ENCODE data around the gene SGMS1.

SGMS1 gene

GRCh38 chr10:50403074-50403473, 220.7 kb downstream of the SGMS1 start:
- TF ChIP-seq, protein P1, sequence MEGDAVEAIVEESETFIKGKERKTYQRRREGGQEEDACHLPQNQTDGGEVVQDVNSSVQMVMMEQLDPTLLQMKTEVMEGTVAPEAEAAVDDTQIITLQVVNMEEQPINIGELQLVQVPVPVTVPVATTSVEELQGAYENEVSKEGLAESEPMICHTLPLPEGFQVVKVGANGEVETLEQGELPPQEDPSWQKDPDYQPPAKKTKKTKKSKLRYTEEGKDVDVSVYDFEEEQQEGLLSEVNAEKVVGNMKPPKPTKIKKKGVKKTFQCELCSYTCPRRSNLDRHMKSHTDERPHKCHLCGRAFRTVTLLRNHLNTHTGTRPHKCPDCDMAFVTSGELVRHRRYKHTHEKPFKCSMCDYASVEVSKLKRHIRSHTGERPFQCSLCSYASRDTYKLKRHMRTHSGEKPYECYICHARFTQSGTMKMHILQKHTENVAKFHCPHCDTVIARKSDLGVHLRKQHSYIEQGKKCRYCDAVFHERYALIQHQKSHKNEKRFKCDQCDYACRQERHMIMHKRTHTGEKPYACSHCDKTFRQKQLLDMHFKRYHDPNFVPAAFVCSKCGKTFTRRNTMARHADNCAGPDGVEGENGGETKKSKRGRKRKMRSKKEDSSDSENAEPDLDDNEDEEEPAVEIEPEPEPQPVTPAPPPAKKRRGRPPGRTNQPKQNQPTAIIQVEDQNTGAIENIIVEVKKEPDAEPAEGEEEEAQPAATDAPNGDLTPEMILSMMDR (IDR thresholded peaks at IDR 0.05; ENCODE audit: low read depth, low read length, missing control alignments): no peak
- no peak for DNase-seq
- Histone ChIP-seq H3K27me3 (replicated peaks) (no peaks in the 10 kb centered on the region), H3K36me3 (replicated peaks) (no peaks in the 10 kb centered on the region), H3K27ac (no peak overlapping the region), H3K4me3 (ENCODE audit: low read depth, low read length) (no peak overlapping the region)
- in situ Hi-C loops (cut with HindIII; ENCODE audit: low pct_ligation_motif_present, low sequenced_read_pairs): no loop called here

DNA sequence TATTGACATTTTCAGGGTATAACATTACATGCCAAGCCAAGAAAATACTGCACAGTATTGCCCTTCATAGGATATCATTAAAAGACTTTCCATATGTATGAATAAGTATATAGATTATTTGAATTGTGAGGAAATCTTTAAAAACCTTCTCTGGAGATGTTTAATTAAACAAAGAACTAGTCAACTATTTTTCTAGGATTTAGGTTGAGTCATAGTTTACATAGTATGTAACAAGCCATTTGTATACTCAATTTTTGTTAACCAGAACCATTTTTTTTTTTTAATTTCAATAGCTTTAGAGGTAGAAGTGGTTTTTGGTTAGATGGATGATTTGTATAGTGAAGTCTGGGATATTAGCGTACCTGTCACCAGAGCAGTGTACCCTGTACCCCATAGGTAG, 221.3 kb downstream of the SGMS1 start:
- TF ChIP-seq, protein P1 (IDR thresholded peaks at IDR 0.05; ENCODE audit: low read depth, low read length, missing control alignments): no peak
- no peaks in the 10 kb centered on the region for H3K27me3 ChIP-seq (replicated peaks)
- in situ Hi-C loops (cut with HindIII; ENCODE audit: low pct_ligation_motif_present, low sequenced_read_pairs): no loop called here
- H3K36me3 ChIP-seq (replicated peaks): no peaks in the 10 kb centered on the region
- H3K4me3 ChIP-seq (ENCODE audit: low read depth, low read length): no peak overlapping the region
- DNase-seq: no peak
- no peak overlapping the region for H3K27ac ChIP-seq

GRCh38 chr10:50400694-50401093, 223.1 kb downstream of the SGMS1 start:
- no peak for DNase-seq
- H3K27ac ChIP-seq: no peak overlapping the region
- no peaks in the 10 kb centered on the region for H3K27me3 ChIP-seq (replicated peaks)
- H3K4me3 ChIP-seq (ENCODE audit: low read depth, low read length): no peak overlapping the region
- H3K36me3 ChIP-seq (replicated peaks): no peaks in the 10 kb centered on the region
- TF ChIP-seq, protein P1 (IDR thresholded peaks at IDR 0.05; ENCODE audit: low read depth, low read length, missing control alignments): no peak
- in situ Hi-C loops (cut with HindIII; ENCODE audit: low pct_ligation_motif_present, low sequenced_read_pairs): no loop called here

- TF ChIP-seq, protein P1 (IDR thresholded peaks at IDR 0.05; ENCODE audit: low read depth, low read length, missing control alignments): no peak
These were observed 224.9 kb downstream of the SGMS1 start for GRCh38 chr10:50398823-50399222.

DNA sequence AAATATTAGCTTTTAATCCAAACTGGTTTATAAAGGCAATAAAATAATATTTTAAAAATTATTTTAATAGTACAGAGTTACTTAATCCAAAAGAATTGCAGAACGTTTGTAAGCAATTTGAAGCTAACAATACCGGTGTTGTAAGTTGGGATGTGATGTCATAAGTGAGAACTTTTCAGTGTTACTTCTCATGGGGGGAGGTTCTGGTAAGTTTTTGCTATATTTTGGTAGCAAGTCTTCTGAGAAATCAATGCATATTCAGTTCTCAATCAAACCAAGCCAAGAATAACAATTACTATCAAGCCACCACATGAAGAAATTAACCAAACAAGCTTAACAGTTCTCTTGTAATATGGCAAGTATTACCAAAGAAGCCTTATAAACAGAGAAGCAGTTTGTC, 225.4 kb downstream of the SGMS1 start:
- TF ChIP-seq, protein P1 (IDR thresholded peaks at IDR 0.05; ENCODE audit: low read depth, low read length, missing control alignments): no peak
- peak; percentile 47 for DNase-seq
- in situ Hi-C loops (cut with HindIII; ENCODE audit: low pct_ligation_motif_present, low sequenced_read_pairs): no loop called here

More at GRCh38 chr10:50398823-50399222, 224.9 kb downstream of the SGMS1 start:
- H3K27me3 ChIP-seq (replicated peaks): no peaks in the 10 kb centered on the region
- no peak for DNase-seq
- H3K27ac ChIP-seq: peak overlapping the region; percentile 37
- no peak overlapping the region for H3K4me3 ChIP-seq (ENCODE audit: low read depth, low read length)
- in situ Hi-C loops (cut with HindIII; ENCODE audit: low pct_ligation_motif_present, low sequenced_read_pairs): no loop called here
- H3K36me3 ChIP-seq (replicated peaks): no peaks in the 10 kb centered on the region

More for the DNA sequence above, 225.4 kb downstream of the SGMS1 start:
- no peaks in the 10 kb centered on the region for H3K27me3 ChIP-seq (replicated peaks)
- no peak overlapping the region for H3K27ac ChIP-seq
- no peaks in the 10 kb centered on the region for H3K36me3 ChIP-seq (replicated peaks)
- no peak overlapping the region for H3K4me3 ChIP-seq (ENCODE audit: low read depth, low read length)

All from brain microvascular endothelial cell (primary cell).